ENCODE results near the gene ZC3H10. TPM values are rescaled to one million over a fixed set of nuclear protein-coding genes. Genes with fewer than 3 reads are reported as not detected.
A peak's percentile ranks its signal among the peaks of the same experiment; 100 is the strongest.

ZC3H10 gene
- total RNA-seq, 3 donors from 2014 or later, result 3.6 to 4.8 (median 4.7) TPM

- DNase-seq (ENCODE audit: low spot score in 2 of 2), result no peak
- H3K4me1 ChIP-seq, result peaks cover 4 to 16% of the 10 kb centered on the region in 2 donors
- TF ChIP-seq CTCF (IDR thresholded peaks at IDR 0.05) (no peak), POLR2A (IDR thresholded peaks at IDR 0.05) (peak; percentile 1)
- intact Hi-C loops (cut with DNase I; ENCODE audit: low total_unique reads), result no loop called here
- H3K4me3 ChIP-seq, result peak overlapping the region; percentile 60 to 75 (median 69)
- no peaks in the 10 kb centered on the region for H3K36me3 ChIP-seq
- H3K9me3 ChIP-seq, result no peaks in the 10 kb centered on the region
- peak overlapping the region; percentile 95 to 97 for H3K27ac ChIP-seq
- H3K27me3 ChIP-seq, result no peaks in the 10 kb centered on the region
Measured at GRCh38 chr12:56152756-56153677, 35.0 kb downstream of the ZC3H10 start.

GRCh38 chr12:56153678-56154065 is 35.6 kb downstream of the ZC3H10 start:
- peak overlapping the region in 1 of 2 donors; percentile 95 for H3K27ac ChIP-seq
- no peak for DNase-seq (ENCODE audit: low spot score in 2 of 2)
- no peaks in the 10 kb centered on the region for H3K27me3 ChIP-seq
- peak overlapping the region in 1 of 3 donors; percentile 75 for H3K4me3 ChIP-seq
- H3K4me1 ChIP-seq, result peaks cover 4 to 16% of the 10 kb centered on the region in 2 donors
- intact Hi-C loops (cut with DNase I; ENCODE audit: low total_unique reads), result no loop called here
- H3K36me3 ChIP-seq, result no peaks in the 10 kb centered on the region
- H3K9me3 ChIP-seq, result no peaks in the 10 kb centered on the region
- no peak for TF ChIP-seq POLR2AphosphoS5 (IDR thresholded peaks at IDR 0.05)
- TF ChIP-seq CTCF (IDR thresholded peaks at IDR 0.05), result no peak
- TF ChIP-seq POLR2A (IDR thresholded peaks at IDR 0.05), result no peak

- intact Hi-C loops (cut with DNase I; ENCODE audit: low total_unique reads), result no loop called here
- H3K27me3 ChIP-seq, result no peaks in the 10 kb centered on the region
- peak overlapping the region in 1 of 2 donors; percentile 8 for H3K27ac ChIP-seq
- H3K9me3 ChIP-seq, result no peaks in the 10 kb centered on the region
- peaks cover 4 to 16% of the 10 kb centered on the region in 2 donors for H3K4me1 ChIP-seq
- DNase-seq (ENCODE audit: low spot score in 2 of 2), result no peak
- TF ChIP-seq POLR2AphosphoS5 (IDR thresholded peaks at IDR 0.05) (no peak), POLR2A (IDR thresholded peaks at IDR 0.05) (no peak), CTCF (IDR thresholded peaks at IDR 0.05) (no peak)
- no peaks in the 10 kb centered on the region for H3K36me3 ChIP-seq
- H3K4me3 ChIP-seq, result no peak overlapping the region
Measured at GRCh38 chr12:56154246-56154771, 36.2 kb downstream of the ZC3H10 start.

- H3K4me1 ChIP-seq, result peaks cover 4 to 21% of the 10 kb centered on the region in 2 donors
- H3K27me3 ChIP-seq, result no peaks in the 10 kb centered on the region
- H3K27ac ChIP-seq, result no peak overlapping the region
- no peaks in the 10 kb centered on the region for H3K36me3 ChIP-seq
- H3K4me3 ChIP-seq, result no peak overlapping the region
- TF ChIP-seq POLR2AphosphoS5 (IDR thresholded peaks at IDR 0.05) (no peak), CTCF (IDR thresholded peaks at IDR 0.05) (no peak), POLR2A (IDR thresholded peaks at IDR 0.05) (no peak)
- intact Hi-C loops (cut with DNase I; ENCODE audit: low total_unique reads), result loop anchor here (5.0 kb wide), 1 partner anchor 33 kb away; no protein-coding TSS in a partner anchor
- DNase-seq (ENCODE audit: low spot score in 2 of 2), result no peak
- no peaks in the 10 kb centered on the region for H3K9me3 ChIP-seq
Measured at GRCh38 chr12:56154818-56155217, 36.8 kb downstream of the ZC3H10 start.

Data from breast epithelium (tissue), 4 donors.